ENCODE measurements around the gene ARMC9.
A peak's percentile ranks its signal among the peaks of the same experiment; 100 is the strongest.
"Not testable (repeated sequence)": the region's sequence is repeated elsewhere in the genome, so short reads cannot be mapped to it uniquely, and the experiment has no call there.

ARMC9 gene

GRCh38 chr2:231244382-231245248, 46.2 kb downstream of the ARMC9 start:
- DNase-seq = no peak

GRCh38 chr2:231245249-231246094, 47.0 kb downstream of the ARMC9 start:
- no peak for DNase-seq

- DNase-seq = no peak
Observed at GRCh38 chr2:231246171-231246842, 47.9 kb downstream of the ARMC9 start.

- DNase-seq = peak; percentile 19
Observed at GRCh38 chr2:231250146-231250545, 51.7 kb downstream of the ARMC9 start.

- no peak for DNase-seq
Observed at GRCh38 chr2:231250698-231251097, 52.3 kb downstream of the ARMC9 start.

GRCh38 chr2:231253292-231253691, 54.9 kb downstream of the ARMC9 start:
- DNase-seq = not testable (repeated sequence)

- no peak for DNase-seq
Observed at GRCh38 chr2:231256494-231256893, 58.1 kb downstream of the ARMC9 start.

- DNase-seq = no peak
Observed at GRCh38 chr2:231257763-231258162, 59.3 kb downstream of the ARMC9 start.

GRCh38 chr2:231258701-231259100, 60.3 kb downstream of the ARMC9 start:
- DNase-seq = no peak

GRCh38 chr2:231259104-231259503, 60.7 kb downstream of the ARMC9 start:
- DNase-seq = no peak

- DNase-seq = peak; percentile 15
Observed at GRCh38 chr2:231260442-231261208, 62.2 kb downstream of the ARMC9 start.

- DNase-seq = no peak
Observed at GRCh38 chr2:231263118-231263831, 64.8 kb downstream of the ARMC9 start.

GRCh38 chr2:231270221-231271114, 72.0 kb downstream of the ARMC9 start:
- no peak for DNase-seq

- DNase-seq = no peak
Observed at GRCh38 chr2:231272991-231273390, 74.6 kb downstream of the ARMC9 start.

- no peak for DNase-seq
Observed at GRCh38 chr2:231276987-231277386, 78.6 kb downstream of the ARMC9 start.

- DNase-seq = no peak
Observed at GRCh38 chr2:231277962-231278361, 79.5 kb downstream of the ARMC9 start.

GRCh38 chr2:231278868-231279267, 80.4 kb downstream of the ARMC9 start:
- DNase-seq = no peak

GRCh38 chr2:231280846-231281245, 82.4 kb downstream of the ARMC9 start:
- no peak for DNase-seq

- DNase-seq = no peak
Observed at GRCh38 chr2:231284296-231284695, 85.9 kb downstream of the ARMC9 start.

- DNase-seq = no peak
Observed at GRCh38 chr2:231286964-231287363, 88.5 kb downstream of the ARMC9 start.
